Limb (tissue), 2 donors: ENCODE data around the gene ATG12.
A peak's percentile ranks its signal among the peaks of the same experiment; 100 is the strongest.
"Not testable (repeated sequence)": the region's sequence is repeated elsewhere in the genome, so short reads cannot be mapped to it uniquely, and the experiment has no call there.

Experiments
- DNase-seq, 2 donors: peaks; one replicate each; pipeline ENCODE4 v3.0.0-alpha.2; 2016; ENCODE audit errors: extremely low spot score in 2 of 2

ATG12 gene

DNA sequence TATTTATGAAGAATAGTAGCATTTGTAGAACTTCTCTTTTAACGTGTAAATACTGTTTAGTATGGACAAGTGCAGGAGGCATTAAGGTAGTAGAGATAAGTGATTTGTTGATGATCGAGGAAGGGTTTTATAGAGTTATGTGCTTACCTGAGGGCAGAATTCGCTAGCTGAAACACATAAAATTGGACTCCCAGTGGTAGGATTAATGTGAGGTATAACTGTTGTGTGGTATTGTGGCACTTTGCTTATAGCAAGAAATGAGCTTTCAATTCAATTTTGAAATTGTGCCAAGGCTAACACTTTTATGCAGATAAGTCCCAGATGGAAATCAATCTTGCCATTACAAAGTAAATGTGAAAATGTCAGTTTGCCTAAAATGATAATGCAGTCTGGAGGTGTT, 1.6 kb upstream of the ATG12 start:
- DNase-seq: no peak

DNA sequence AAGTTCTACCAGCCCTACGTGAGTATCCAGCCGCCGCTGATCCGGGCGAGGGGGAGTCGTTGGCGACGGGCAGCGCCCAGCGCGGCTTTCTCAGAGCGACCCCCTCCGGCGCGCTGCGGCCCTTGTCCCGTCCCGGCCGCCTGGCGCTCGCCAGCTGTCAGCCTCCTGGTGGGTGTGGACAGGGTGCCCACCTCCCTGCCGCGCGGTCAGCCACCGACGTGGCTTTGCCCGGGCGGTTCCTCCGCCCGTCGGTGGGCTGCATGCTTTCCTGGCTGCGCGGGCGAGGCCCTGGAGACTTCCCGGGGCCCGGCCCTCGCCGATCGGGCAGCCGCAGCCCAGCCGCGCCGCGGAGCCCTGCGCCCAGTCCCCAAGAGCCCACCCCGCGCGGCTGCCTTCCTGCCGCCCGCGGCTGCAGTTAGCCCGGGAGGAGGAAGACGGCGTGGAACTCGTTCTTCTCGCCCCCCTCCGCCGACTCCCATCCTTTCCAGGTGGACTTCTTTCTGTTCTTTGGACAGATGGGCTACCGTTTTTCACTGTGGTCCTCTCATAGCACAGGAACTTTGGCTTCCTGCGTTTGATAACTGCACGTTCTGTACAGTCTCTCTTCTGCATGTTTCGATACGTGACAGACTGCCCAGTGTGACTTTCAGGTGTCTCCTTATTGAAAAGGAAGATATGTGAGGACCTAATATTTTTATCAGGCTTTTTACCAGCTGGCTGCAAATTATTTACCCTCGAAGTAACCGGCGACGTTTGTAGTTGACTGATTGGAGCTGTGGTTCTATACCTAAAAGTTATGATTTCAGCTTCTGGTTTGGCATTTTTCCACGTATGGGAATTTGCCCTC, 947 bp upstream of the ATG12 start:
- DNase-seq: no peak

GRCh38 chr5:115840873-115841272, 492 bp downstream of the ATG12 start:
- no peak for DNase-seq

DNA sequence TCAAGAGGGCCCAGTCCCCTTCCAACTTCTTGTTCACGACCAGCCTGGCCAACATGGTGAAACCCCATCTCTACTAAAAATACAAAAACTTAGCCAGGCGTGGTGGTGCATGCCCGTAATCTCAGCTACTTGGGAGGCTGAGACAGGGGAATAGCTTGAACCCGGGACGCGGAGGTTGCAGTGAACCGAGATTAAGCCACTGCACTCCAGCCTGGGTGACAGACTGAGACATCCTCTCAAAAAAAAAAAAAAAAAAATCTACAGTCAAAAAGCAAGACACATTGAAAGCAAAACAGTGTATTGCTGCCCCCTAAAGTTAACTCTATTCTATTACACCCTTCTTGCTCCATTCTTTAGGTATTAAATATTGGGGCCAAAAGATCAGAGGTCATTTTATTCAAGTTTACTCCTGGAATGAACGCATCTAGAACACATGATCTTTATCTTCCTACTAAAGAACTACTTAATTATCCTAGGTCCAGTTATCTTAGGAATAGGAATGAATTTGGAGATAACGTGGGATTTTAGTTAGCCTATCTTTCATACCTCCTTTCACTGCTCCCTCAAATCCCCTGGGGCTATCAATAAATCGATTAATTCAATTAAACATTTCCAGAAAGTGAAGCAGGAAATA, 2.4 kb downstream of the ATG12 start:
- DNase-seq: peak in 1 of 2 donors; percentile 65

DNA sequence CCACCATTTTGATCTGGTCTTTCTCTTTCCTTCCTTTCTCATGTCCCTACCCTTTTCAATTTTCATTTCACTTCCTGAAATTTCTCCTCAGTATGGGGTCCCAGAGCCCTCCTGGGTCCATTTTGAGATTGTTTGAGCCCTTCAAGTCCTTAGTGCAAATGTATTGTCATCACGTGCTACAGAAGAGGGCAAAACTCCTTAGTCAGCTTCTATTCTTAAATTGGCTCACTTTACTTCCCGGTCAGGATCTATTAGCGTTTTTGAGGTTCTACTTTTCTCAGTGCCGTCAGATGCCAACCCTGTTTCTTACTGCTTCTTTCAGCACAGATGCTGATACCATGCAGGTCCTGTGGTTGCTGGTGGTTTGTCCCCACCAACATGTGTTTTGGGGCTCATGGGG, 5.9 kb downstream of the ATG12 start:
- DNase-seq: no peak

DNA sequence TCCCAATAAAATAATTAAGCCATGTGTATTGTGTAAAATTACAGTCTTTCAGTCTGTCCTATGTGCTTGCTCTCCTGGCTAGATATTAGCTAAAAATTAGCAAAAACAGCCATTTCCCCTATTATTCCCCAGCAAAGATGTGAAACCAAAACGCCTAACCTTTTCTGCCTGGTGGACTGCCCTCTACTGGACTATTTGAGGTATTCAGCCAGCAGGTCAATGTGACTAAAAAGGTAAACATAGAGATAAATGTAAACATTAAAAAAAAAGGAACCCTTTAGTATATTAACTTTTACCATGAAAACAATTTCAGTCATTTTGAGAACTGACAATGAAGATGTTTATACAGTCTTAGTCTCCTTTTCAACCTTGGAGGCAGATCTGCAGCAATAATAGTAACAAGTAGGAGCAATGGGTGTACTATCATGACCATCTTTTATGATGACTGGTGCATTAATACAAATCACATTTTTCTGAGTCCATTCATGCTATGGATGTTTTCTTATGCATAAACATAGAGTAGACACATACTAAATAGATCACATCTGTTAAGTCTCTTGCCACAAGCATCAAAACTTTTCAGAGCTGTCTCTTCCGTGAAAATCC, 10.1 kb downstream of the ATG12 start:
- no peak for DNase-seq

- DNase-seq: no peak
Measured at GRCh38 chr5:115829913-115830312, 11.5 kb downstream of the ATG12 start.

DNA sequence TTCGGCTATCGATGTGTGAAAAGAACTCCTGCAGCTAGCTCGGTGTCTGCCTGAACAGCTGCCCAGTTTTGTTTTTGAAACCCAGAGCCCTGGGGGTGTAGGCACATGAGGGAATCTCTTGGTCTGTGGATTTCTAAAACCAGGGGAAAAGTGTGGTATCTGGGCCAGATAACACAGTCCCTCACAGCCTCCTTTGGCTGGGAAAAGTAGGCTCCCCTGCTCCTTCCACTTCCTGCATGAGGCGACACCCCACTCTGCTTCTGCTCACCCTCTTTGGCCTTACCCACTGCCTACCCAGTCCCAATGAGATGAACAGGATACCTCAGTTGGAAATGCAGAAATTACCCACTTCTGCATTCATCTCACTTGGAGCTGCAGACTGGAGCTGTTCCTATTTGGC, 15.4 kb downstream of the ATG12 start:
- DNase-seq: no peak

DNA sequence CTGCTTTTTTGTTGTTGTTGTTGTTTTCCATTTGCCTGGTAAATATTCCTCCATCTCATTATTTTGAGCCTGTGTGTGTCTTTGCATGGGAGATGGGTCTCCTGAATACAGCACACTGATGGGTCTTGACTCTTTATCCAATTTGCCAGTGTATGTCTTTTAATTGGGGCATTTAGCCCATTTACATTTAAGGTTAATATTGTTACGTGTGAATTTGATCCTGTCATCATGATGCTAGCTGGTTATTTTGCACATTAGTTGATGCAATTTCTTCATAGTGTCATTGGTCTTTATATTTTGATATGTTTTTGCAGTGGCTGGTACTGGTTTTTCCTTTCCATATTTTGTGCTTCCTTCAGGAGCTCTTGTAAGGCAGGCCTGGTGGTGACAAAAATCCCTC, 16.4 kb downstream of the ATG12 start:
- DNase-seq: not testable (repeated sequence)

- DNase-seq: no peak
Measured at GRCh38 chr5:115820846-115821245, 20.5 kb downstream of the ATG12 start.

DNA sequence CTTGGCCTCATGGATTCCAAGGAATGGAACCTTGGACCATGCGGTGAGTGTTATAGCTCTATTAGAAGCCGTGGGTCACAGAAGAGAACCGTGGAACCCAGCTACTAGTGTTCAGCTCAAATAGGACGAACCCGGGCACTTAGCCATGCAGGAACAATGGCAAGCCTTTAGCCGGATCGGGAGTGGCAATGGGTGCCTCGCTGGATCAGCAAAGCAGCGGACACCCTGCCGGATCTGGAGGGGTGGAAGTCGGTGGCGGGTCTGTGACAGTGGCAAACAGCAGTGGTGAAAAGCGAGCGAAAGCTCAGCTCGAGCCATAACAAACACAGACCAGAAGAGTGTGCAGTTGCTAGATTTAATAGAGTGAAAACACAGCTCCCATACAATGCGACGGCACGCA, 22.5 kb downstream of the ATG12 start:
- no peak for DNase-seq

GRCh38 chr5:115817386-115817785, 24.0 kb downstream of the ATG12 start:
- no peak for DNase-seq

- peak; percentile 76 to 90 for DNase-seq
Measured at GRCh38 chr5:115816226-115817081, 24.9 kb downstream of the ATG12 start, which contains the start of gene CDO1. Gene CDO1, minus strand, starts transcription at chr5:115816659. Its CDS starts 262 bp downstream, at chr5:115816397.

- DNase-seq: peak in 1 of 2 donors; percentile 57
Measured at GRCh38 chr5:115815693-115816225, 25.6 kb downstream of the ATG12 start.

GRCh38 chr5:115815006-115815692, 26.2 kb downstream of the ATG12 start:
- DNase-seq: peak in 1 of 2 donors; percentile 21

DNA sequence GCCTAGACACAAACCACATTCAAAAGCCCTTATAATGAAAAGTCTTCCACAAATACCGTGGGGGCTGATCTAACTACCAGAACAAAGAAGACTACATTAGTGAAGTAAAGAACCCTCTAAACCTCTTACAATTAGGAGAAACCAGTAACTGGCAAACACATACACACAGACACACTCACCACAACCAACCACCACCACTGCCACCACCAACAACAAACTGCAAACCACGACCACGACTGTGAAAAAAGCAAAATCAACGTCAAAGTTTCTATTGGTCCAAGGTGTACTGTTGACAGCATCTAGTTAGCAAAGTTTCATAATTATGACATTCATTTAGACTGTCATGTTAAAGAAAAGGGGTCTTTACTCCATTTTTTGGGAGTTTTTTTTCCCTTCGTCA, 27.6 kb downstream of the ATG12 start:
- no peak for DNase-seq

DNA sequence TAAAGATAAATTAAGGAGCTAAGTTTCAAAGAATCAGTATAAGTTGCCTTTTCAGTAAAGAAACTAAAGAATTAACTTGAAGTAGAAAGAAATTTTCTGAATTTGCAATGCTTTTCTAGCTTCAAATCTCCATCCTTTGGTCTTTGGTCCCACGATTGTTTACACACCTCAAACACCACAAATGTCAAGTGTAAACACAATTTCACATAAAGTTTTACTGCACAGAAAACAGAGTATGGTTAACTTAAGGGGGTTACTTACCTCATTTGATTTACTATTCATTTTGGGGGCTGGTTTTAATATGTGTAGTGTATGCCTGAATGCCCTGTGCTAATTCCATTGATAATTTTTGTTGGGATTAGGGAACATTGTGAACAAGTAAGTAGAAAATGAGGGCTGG, 29.0 kb downstream of the ATG12 start:
- DNase-seq: no peak

DNA sequence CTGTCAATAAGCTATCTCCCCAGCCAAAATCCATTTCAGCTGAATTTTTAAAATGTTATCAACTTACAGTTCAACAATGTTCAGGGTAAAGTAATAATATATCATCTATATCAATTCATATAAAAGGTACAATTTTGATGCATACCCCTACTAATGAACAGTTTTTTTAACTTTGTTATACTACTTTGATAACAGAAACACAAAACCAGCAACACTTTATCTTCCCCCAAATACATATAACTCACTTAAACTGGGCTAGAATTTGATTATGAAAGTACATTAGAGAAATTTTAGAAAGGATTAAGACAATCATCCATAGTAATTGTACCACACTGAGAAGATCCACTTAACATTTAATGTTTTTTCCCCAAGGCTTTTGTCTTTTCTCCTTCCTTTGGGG, 30.0 kb downstream of the ATG12 start:
- DNase-seq: no peak

DNA sequence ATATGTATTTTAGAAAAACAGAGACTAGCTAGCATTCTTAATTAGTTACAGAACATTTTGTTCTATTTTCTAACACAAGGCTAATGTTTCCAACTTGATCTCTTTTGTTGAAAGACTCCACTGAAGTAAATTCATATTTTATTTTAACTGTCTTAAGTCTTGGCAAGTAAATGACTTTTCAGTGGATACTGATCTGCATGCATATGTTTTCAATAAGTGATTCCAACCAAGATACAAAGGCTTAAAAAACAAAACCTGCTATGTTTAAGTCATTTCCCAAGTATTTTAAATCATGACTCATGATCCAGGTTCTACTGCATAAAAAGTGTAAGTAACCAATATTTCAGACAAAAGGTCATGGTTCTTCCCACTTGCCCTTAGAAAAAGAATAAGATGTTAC, 30.6 kb downstream of the ATG12 start:
- DNase-seq: peak in 1 of 2 donors; percentile 65

DNA sequence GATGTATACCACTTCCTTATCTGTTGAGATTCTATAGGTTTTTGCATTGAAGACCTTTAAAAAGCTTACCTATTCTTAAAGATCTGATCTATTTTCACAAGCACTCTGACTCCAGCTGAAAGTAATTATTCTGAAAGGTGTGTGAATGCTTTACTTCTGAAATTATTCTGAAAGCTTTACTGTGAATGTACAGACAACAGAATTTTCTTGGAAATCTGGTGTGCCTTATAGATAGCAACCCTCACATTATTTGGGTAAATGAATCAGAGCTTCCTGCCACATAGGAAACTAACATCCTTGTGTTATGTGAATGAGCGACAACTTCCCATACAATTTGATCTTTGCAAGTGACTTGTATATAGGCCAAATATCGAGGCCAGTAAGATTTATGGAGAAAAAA, 31.4 kb downstream of the ATG12 start:
- DNase-seq: no peak

- not testable (repeated sequence) for DNase-seq
Measured at GRCh38 chr5:115808066-115808465, 33.3 kb downstream of the ATG12 start.
